Osteoblast (primary cell): ENCODE results near the gene FNDC3B. TPM values are rescaled to one million over a fixed set of nuclear protein-coding genes. Genes with fewer than 3 reads are reported as not detected.

Source experiments
- DNase-seq: peaks from one replicate; pipeline ENCODE4 v3.0.0; 2011; ENCODE audit warnings: low spot score, mixed read lengths; ENCODE audit not compliant: insufficient read length; ENCODE audit errors: missing footprints
- H2AFZ ChIP-seq: 2 replicates; pipeline ENCODE4 v1.6.0; 2011; ENCODE audit warnings: mild to moderate bottlenecking, low read length
- H3K27ac ChIP-seq: 2 replicates; pipeline ENCODE4 v1.5.1; 2011; ENCODE audit warnings: mild to moderate bottlenecking, low read depth, low read length, moderate library complexity
- H3K27me3 ChIP-seq: 2 replicates; pipeline ENCODE4 v1.6.0; 2012; ENCODE audit warnings: mild to moderate bottlenecking, control low read depth, inconsistent platforms, low read length, moderate library complexity; ENCODE audit not compliant: insufficient read depth
- H3K36me3 ChIP-seq: 2 replicates; pipeline ENCODE4 v1.5.1; 2011; ENCODE audit warnings: mild to moderate bottlenecking, low read length, control low read depth, moderate library complexity; ENCODE audit not compliant: insufficient read depth
- H3K4me1 ChIP-seq: 2 replicates; pipeline ENCODE4 v1.5.1; 2011; ENCODE audit warnings: mild to moderate bottlenecking, low read length, control low read depth, moderate library complexity; ENCODE audit not compliant: insufficient read depth
- H3K4me2 ChIP-seq: 2 replicates; pipeline ENCODE4 v1.6.0; 2011; ENCODE audit warnings: mild to moderate bottlenecking, low read length; ENCODE audit not compliant: insufficient read depth
- H3K4me3 ChIP-seq: fragments of 200-600 bp; sonication (generic); 3 replicates; pipeline ENCODE4 v1.5.1; 2012; ENCODE audit warnings: mild to moderate bottlenecking, low read length, inconsistent platforms; ENCODE audit not compliant: insufficient read depth
- H3K79me2 ChIP-seq: 2 replicates; pipeline ENCODE4 v1.6.0; 2012; ENCODE audit warnings: mild to moderate bottlenecking, low read length, control low read depth, inconsistent platforms; ENCODE audit not compliant: insufficient read depth
- H3K9me3 ChIP-seq: 2 replicates; pipeline ENCODE4 v1.5.1; 2011; ENCODE audit warnings: low read depth, low read length, control low read depth
- H4K20me1 ChIP-seq: 2 replicates; pipeline ENCODE4 v1.6.0; 2012; ENCODE audit warnings: mild to moderate bottlenecking, low read length, control low read depth; ENCODE audit not compliant: insufficient read depth
- CTCF ChIP-seq: IDR thresholded peaks from 2 replicates; pipeline ENCODE4 v1.5.1; 2011; ENCODE audit warnings: mild to moderate bottlenecking, low read depth, low read length, moderate library complexity; ENCODE audit errors: extremely low read depth
- total RNA-seq: library from RNA; depleted of rRNA; stranded (reverse); fragments of >200 nt; gene quantifications from 2 replicates; pipeline ENCODE4 v1.2.3, GENCODE V29; 2012

The FNDC3B gene
- total RNA-seq, 1 donor = 179 TPM

GRCh38 chr3:172157564-172158258, 118.3 kb downstream of the FNDC3B start:
- Histone ChIP-seq H3K27me3 (no peaks in the 10 kb centered on the region), H2AFZ (no peak overlapping the region), H3K4me3 (no peak overlapping the region), H4K20me1 (peaks cover 56% of the 10 kb centered on the region), H3K36me3 (peaks cover 10% of the 10 kb centered on the region), H3K4me1 (peaks cover 54% of the 10 kb centered on the region), H3K27ac (no peak overlapping the region), H3K9me3 (no peaks in the 10 kb centered on the region), H3K4me2 (no peak overlapping the region), H3K79me2 (peaks cover 93% of the 10 kb centered on the region)
- DNase-seq = no peak
- no peak for TF ChIP-seq CTCF

- no peaks in the 10 kb centered on the region for H3K9me3 ChIP-seq
- H3K36me3 ChIP-seq = peaks cover 10% of the 10 kb centered on the region
- DNase-seq = no peak
- H3K27ac ChIP-seq = peak overlapping the region; percentile 61
- no peaks in the 10 kb centered on the region for H3K27me3 ChIP-seq
- H3K4me3 ChIP-seq = no peak overlapping the region
- H3K4me2 ChIP-seq = no peak overlapping the region
- TF ChIP-seq CTCF = no peak
- H2AFZ ChIP-seq = no peak overlapping the region
- peaks cover 44% of the 10 kb centered on the region for H3K4me1 ChIP-seq
- peaks cover 61% of the 10 kb centered on the region for H4K20me1 ChIP-seq
- peaks cover 98% of the 10 kb centered on the region for H3K79me2 ChIP-seq
Measured at GRCh38 chr3:172158741-172159140, 119.4 kb downstream of the FNDC3B start.

- H3K27ac ChIP-seq = peak overlapping the region; percentile 61
- no peaks in the 10 kb centered on the region for H3K27me3 ChIP-seq
- H3K4me2 ChIP-seq = peak overlapping the region; percentile 6
- peaks cover 38% of the 10 kb centered on the region for H3K4me1 ChIP-seq
- peaks cover 63% of the 10 kb centered on the region for H4K20me1 ChIP-seq
- H3K9me3 ChIP-seq = no peaks in the 10 kb centered on the region
- no peak for DNase-seq
- H3K4me3 ChIP-seq = no peak overlapping the region
- no peak overlapping the region for H2AFZ ChIP-seq
- TF ChIP-seq CTCF = no peak
- peaks cover 10% of the 10 kb centered on the region for H3K36me3 ChIP-seq
- peaks cover 98% of the 10 kb centered on the region for H3K79me2 ChIP-seq
Measured at GRCh38 chr3:172159376-172159775, 120.0 kb downstream of the FNDC3B start.

GRCh38 chr3:172159962-172160538, 120.7 kb downstream of the FNDC3B start:
- no peak for DNase-seq
- peaks cover 10% of the 10 kb centered on the region for H3K36me3 ChIP-seq
- peaks cover 31% of the 10 kb centered on the region for H3K4me1 ChIP-seq
- H3K4me3 ChIP-seq = no peak overlapping the region
- H4K20me1 ChIP-seq = peaks cover 64% of the 10 kb centered on the region
- no peaks in the 10 kb centered on the region for H3K27me3 ChIP-seq
- H3K9me3 ChIP-seq = no peaks in the 10 kb centered on the region
- no peak overlapping the region for H2AFZ ChIP-seq
- H3K79me2 ChIP-seq = peaks cover 98% of the 10 kb centered on the region
- peak overlapping the region; percentile 61 for H3K27ac ChIP-seq
- H3K4me2 ChIP-seq = peak overlapping the region; percentile 6
- TF ChIP-seq CTCF = no peak
